Liver (tissue), 9 donors: Measurements from ENCODE around the gene ADGRG2. TPM values are rescaled to one million over a fixed set of nuclear protein-coding genes. Genes with fewer than 3 reads are reported as not detected.
"Not testable (repeated sequence)": the region's sequence is repeated elsewhere in the genome, so short reads cannot be mapped to it uniquely, and the experiment has no call there.

Experiments used
- DNase-seq: peaks from one replicate; pipeline ENCODE4 v3.0.0-alpha.2; 2017; ENCODE audit warnings: low spot score
- H3K27ac ChIP-seq, 2 donors: one replicate each; pipeline ENCODE4 v1.7.0; 2013; ENCODE audit warnings: inconsistent platforms in 2 of 2, low read length in 2 of 2, control low read depth in 1 of 2, low read depth in 1 of 2, mild to moderate bottlenecking in 1 of 2
- H3K27me3 ChIP-seq, 4 donors: one replicate each; pipeline versions ENCODE4 v1.6.1 to v1.7.0; 2013; ENCODE audit warnings: low read length in 3 of 4, inconsistent platforms in 1 of 4, mild to moderate bottlenecking in 1 of 4, moderate library complexity in 1 of 4; ENCODE audit not compliant: control insufficient read depth in 4 of 4, insufficient read depth in 4 of 4
- H3K36me3 ChIP-seq, 4 donors: one replicate each; pipeline versions ENCODE4 v1.6.1 to v1.7.0; 2013; ENCODE audit warnings: low read length in 3 of 4, mild to moderate bottlenecking in 3 of 4, low read depth in 1 of 4, moderate library complexity in 1 of 4; ENCODE audit not compliant: control insufficient read depth in 4 of 4, insufficient read depth in 3 of 4
- H3K4me1 ChIP-seq, 4 donors: one replicate each; pipeline versions ENCODE4 v1.6.1 to v1.7.0; 2013; ENCODE audit warnings: low read length in 3 of 4, mild to moderate bottlenecking in 3 of 4, moderate library complexity in 1 of 4; ENCODE audit not compliant: control insufficient read depth in 4 of 4, insufficient read depth in 4 of 4
- H3K4me3 ChIP-seq, 3 donors: one replicate each; pipeline versions ENCODE4 v1.6.1 to v1.7.0; 2013; ENCODE audit warnings: low read length in 3 of 3, control low read depth in 1 of 3, low read depth in 1 of 3, mild to moderate bottlenecking in 1 of 3
- H3K9ac ChIP-seq, 2 donors: one replicate each; pipeline ENCODE4 v1.7.0; 2013; ENCODE audit warnings: low read length in 2 of 2, mild to moderate bottlenecking in 2 of 2, moderate library complexity in 2 of 2, control low read depth in 1 of 2, low read depth in 1 of 2
- H3K9me3 ChIP-seq, 4 donors: one replicate each; pipeline versions ENCODE4 v1.6.1 to v1.7.0; 2013; ENCODE audit warnings: low read length in 3 of 4; ENCODE audit not compliant: control insufficient read depth in 4 of 4
- EGR1 ChIP-seq, 2 donors: IDR thresholded peaks; 2 replicates each; pipeline ENCODE4 v1.6.1; 2016 to 2018; ENCODE audit warnings: antibody characterized with exemption in 2 of 2, low read depth in 2 of 2
- FOXA1 ChIP-seq: IDR thresholded peaks from 2 replicates; pipeline ENCODE4 v1.6.1; 2016; ENCODE audit warnings: antibody characterized with exemption
- FOXA2 ChIP-seq: IDR thresholded peaks from 2 replicates; pipeline ENCODE4 v1.6.1; 2016; ENCODE audit warnings: antibody characterized with exemption
- GABPA ChIP-seq, 2 donors: IDR thresholded peaks in 1 of 2; conservative IDR thresholded peaks in 1 of 2; 2 replicates each; pipeline ENCODE4 v1.6.1; 2016; ENCODE audit warnings: antibody characterized with exemption in 2 of 2, mild to moderate bottlenecking in 1 of 2, moderate library complexity in 1 of 2
- HNF4A ChIP-seq, 2 donors: conservative IDR thresholded peaks; 2 replicates each; pipeline ENCODE4 v1.6.1; 2016; ENCODE audit warnings: antibody characterized with exemption in 2 of 2, mild to moderate bottlenecking in 2 of 2
- JUND ChIP-seq, 2 donors: IDR thresholded peaks; 2 replicates each; pipeline ENCODE4 v1.6.1; 2016; ENCODE audit warnings: antibody characterized with exemption in 2 of 2
- NR2F2 ChIP-seq: IDR thresholded peaks from 2 replicates; pipeline ENCODE4 v1.6.1; 2016; ENCODE audit warnings: antibody characterized with exemption
- RAD21 ChIP-seq, 2 donors: IDR thresholded peaks; 2 replicates each; pipeline ENCODE4 v1.6.1; 2016; ENCODE audit warnings: antibody characterized with exemption in 2 of 2, mild to moderate bottlenecking in 2 of 2
- RXRA ChIP-seq, 2 donors: IDR thresholded peaks; 2 replicates each; pipeline ENCODE4 v1.6.1; 2017 to 2018; ENCODE audit warnings: antibody characterized with exemption in 2 of 2, mild to moderate bottlenecking in 1 of 2
- SP1 ChIP-seq: IDR thresholded peaks from 2 replicates; pipeline ENCODE4 v1.6.1; 2018; ENCODE audit warnings: antibody characterized with exemption, mild to moderate bottlenecking
- TAF1 ChIP-seq: conservative IDR thresholded peaks from 2 replicates; pipeline ENCODE4 v1.6.1; 2016; ENCODE audit warnings: antibody characterized with exemption, mild to moderate bottlenecking
- WGBS: extraction: QIAGEN DNeasy Blood & Tissue Kit; methylation state at CpG from one replicate; pipeline ENCODE4 v1.1.7; 2013; 5-methylcytosine and 5-hydroxymethylcytosine counted together
- polyA plus RNA-seq, 2 donors: library from polyadenylated mRNA; stranded (reverse) in 1 of 2; unstranded in 1 of 2; fragments of 200-250 nt in 1 of 2; fragments of >200 nt in 1 of 2; fragmentation: Nextera tagmentation in 1 of 2; extraction: Ambion mirVana in 1 of 2; gene quantifications; one replicate each; pipeline versions ENCODE4 v1.2.1 to v1.2.3, GENCODE V29; 2013 to 2015
- total RNA-seq, 2 donors: library from RNA; depleted of rRNA; stranded (reverse); fragments of >200 nt; gene quantifications; one replicate each; pipeline ENCODE4 v1.2.3, GENCODE V29; 2014
- TF ChIP-seq, protein P1 (sequence below): IDR thresholded peaks from 2 replicates; pipeline ENCODE4 v1.6.1; 2016; ENCODE audit warnings: antibody characterized with exemption
- TF ChIP-seq, protein P2 (sequence below): fragments of 150-350 bp; IDR thresholded peaks from 2 replicates; pipeline ENCODE4 v1.5.1; 2017; ENCODE audit warnings: improper control_type of control experiment, low read depth, low read length; ENCODE audit not compliant: missing input control
- TF ChIP-seq, protein P3 (sequence below): IDR thresholded peaks from 2 replicates; pipeline ENCODE4 v1.6.1; 2016; ENCODE audit warnings: antibody characterized with exemption
- donor health status: healthy.
- donor health status: healthy.
- donor health status: healthy.
- donor health status: healthy.
- donor health status: healthy.

ADGRG2 gene
- total and polyA plus RNA-seq, 4 donors = 0.08 to 0.45 (median 0.24) TPM; not detected in 1

DNA sequence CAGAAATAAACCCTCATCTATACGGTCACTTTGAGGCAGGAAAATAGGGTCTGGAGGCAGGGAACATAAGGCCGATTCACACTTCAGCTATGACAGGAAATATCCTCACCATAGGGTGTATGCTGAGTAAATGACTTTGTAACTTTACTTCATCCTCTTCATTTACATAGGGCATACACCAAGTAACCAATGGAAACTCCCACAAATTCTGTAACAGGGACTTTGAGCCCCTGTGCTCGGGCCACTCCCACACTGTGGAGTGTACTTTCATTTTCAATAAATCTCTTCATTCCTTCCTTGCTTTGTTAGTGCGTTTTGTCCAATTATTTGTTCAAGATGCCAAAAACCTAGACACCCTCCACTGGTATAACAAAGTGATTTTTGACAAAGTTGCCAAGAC lies 55.3 kb downstream of the ADGRG2 start:
- not testable (repeated sequence) for H3K36me3 ChIP-seq, H3K9me3 ChIP-seq, H3K9ac ChIP-seq, H3K4me1 ChIP-seq, H3K27me3 ChIP-seq, DNase-seq
- H3K4me3 ChIP-seq = peak overlapping the region in 1 of 3 donors; percentile 11
- WGBS = 52% methylated on average over 4 of the region's 4 CpGs
- peak overlapping the region in 1 of 2 donors; percentile 25 for H3K27ac ChIP-seq
- TF ChIP-seq FOXA2 (peak; percentile 55), HNF4A (conservative IDR thresholded peaks at IDR 0.05) (peak; percentile 77 to 86), SP1 (peak; percentile 79), RXRA (IDR thresholded peaks at IDR 0.05) (peak in 1 of 2 donors; percentile 10)

DNA sequence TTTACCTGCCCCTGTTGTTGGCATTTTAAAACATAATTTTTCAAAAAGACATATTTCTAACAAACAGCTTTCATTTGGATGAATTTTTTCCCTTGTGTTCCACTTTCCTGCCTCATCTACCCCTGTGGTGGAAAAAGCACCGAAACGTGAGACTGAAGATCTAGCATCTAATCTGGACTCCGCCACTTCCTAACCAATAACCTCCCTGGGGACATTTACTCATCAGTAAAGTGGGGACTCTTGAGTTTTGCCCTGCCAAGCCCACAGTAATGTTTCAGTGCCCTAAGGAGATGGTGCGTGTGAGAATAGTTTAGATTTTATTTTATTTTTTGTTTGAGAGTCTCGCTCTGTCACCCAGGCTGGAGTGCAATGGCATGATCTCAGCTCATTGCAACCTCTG lies 56.7 kb downstream of the ADGRG2 start:
- Histone ChIP-seq H3K9ac (no peak overlapping the region), H3K27ac (no peak overlapping the region), H3K27me3 (no peaks in the 10 kb centered on the region), H3K36me3 (no peaks in the 10 kb centered on the region), H3K4me3 (no peak overlapping the region), H3K9me3 (no peaks in the 10 kb centered on the region), H3K4me1 (no peaks in the 10 kb centered on the region)
- no peak for DNase-seq
- 94% methylated on average over 5 of the region's 5 CpGs for WGBS
- TF ChIP-seq FOXA2 = no peak
- no peak for TF ChIP-seq FOXA1
- no peak for TF ChIP-seq TAF1
- TF ChIP-seq SP1 = no peak
- TF ChIP-seq, protein P1, sequence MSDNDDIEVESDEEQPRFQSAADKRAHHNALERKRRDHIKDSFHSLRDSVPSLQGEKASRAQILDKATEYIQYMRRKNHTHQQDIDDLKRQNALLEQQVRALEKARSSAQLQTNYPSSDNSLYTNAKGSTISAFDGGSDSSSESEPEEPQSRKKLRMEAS = no peak

DNA sequence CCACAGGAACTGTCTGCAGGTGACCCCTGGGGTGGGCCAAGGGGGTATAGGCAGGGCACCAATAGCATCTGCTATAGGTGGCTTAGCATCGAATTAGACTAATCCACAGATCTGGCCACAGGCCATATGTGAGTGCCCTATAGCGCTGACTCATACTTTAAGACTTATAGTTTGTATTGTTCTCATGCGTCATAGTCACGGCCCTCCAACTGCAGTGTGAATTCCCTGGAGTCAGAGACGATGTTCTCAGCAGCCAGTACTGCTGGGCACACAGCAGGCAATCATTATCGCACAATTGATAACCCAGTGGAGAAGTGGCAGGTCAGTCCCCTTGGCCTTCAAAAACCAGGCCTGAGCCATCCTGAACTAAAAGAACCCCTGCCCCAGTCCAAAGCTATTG lies 58.1 kb downstream of the ADGRG2 start:
- Histone ChIP-seq H3K36me3 (no peaks in the 10 kb centered on the region), H3K9ac (no peak overlapping the region), H3K27ac (no peak overlapping the region), H3K4me1 (no peaks in the 10 kb centered on the region), H3K27me3 (no peaks in the 10 kb centered on the region), H3K9me3 (no peaks in the 10 kb centered on the region), H3K4me3 (no peak overlapping the region)
- WGBS = 96% methylated on average over 6 of the region's 6 CpGs
- no peak for DNase-seq
- TF ChIP-seq SP1 (no peak), GABPA (IDR thresholded peaks at IDR 0.05 in 1 of 2, conservative IDR thresholded peaks at IDR 0.05 in 1 of 2) (no peak), FOXA2 (no peak), TAF1 (no peak), NR2F2 (no peak), RAD21 (IDR thresholded peaks at IDR 0.05) (no peak), JUND (IDR thresholded peaks at IDR 0.05) (no peak), RXRA (IDR thresholded peaks at IDR 0.05) (no peak), EGR1 (IDR thresholded peaks at IDR 0.05; ENCODE audit: low read depth in 2 of 2) (no peak)
- TF ChIP-seq, protein P2, sequence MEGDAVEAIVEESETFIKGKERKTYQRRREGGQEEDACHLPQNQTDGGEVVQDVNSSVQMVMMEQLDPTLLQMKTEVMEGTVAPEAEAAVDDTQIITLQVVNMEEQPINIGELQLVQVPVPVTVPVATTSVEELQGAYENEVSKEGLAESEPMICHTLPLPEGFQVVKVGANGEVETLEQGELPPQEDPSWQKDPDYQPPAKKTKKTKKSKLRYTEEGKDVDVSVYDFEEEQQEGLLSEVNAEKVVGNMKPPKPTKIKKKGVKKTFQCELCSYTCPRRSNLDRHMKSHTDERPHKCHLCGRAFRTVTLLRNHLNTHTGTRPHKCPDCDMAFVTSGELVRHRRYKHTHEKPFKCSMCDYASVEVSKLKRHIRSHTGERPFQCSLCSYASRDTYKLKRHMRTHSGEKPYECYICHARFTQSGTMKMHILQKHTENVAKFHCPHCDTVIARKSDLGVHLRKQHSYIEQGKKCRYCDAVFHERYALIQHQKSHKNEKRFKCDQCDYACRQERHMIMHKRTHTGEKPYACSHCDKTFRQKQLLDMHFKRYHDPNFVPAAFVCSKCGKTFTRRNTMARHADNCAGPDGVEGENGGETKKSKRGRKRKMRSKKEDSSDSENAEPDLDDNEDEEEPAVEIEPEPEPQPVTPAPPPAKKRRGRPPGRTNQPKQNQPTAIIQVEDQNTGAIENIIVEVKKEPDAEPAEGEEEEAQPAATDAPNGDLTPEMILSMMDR = no peak
- TF ChIP-seq, protein P3, sequence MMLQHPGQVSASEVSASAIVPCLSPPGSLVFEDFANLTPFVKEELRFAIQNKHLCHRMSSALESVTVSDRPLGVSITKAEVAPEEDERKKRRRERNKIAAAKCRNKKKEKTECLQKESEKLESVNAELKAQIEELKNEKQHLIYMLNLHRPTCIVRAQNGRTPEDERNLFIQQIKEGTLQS = no peak
